ENCODE results near the gene PTGR3. TPM values are rescaled to one million over a fixed set of nuclear protein-coding genes. Genes with fewer than 3 reads are reported as not detected.

The PTGR3 gene
- total and polyA plus RNA-seq, 12 donors: 8.8 to 40.2 (median 19.3) TPM

GRCh38 chr18:75211953-75212750, 3.2 kb upstream of the PTGR3 start:
- DNase-seq: peak; percentile 52 to 73 (median 64)
- peak overlapping the region in 3 of 4 donors; percentile 18 to 89 (median 57) for H3K4me3 ChIP-seq
- no peaks in the 10 kb centered on the region for H3K9me3 ChIP-seq (replicated peaks in 1 of 3)
- TF ChIP-seq POLR2A (IDR thresholded peaks at IDR 0.05) (peak in 1 of 2 donors; percentile 42), CTCF (IDR thresholded peaks at IDR 0.05) (no peak)
- intact Hi-C loops (cut with DNase I): loop anchor here in 1 of 2 donors (5.0 kb wide), 1 partner anchor 35 kb away; no protein-coding TSS in a partner anchor
- H3K27ac ChIP-seq: peak overlapping the region in 3 of 5 donors; percentile 77 to 90 (median 88)
- H3K4me1 ChIP-seq (replicated peaks in 1 of 2): peaks cover 20 to 33% of the 10 kb centered on the region in 2 donors
- WGBS, 4 donors: 1 to 5% (median 2%) methylated on average over 9 to 38 of the region's 38 CpGs
- H3K36me3 ChIP-seq (replicated peaks in 1 of 2): no peaks in the 10 kb centered on the region
- no peaks in the 10 kb centered on the region for H3K27me3 ChIP-seq

GRCh38 chr18:75211626-75211952, 2.6 kb upstream of the PTGR3 start:
- Histone ChIP-seq H3K4me1 (replicated peaks in 1 of 2) (peaks cover 20 to 39% of the 10 kb centered on the region in 2 donors), H3K4me3 (peak overlapping the region in 2 of 4 donors; percentile 57 to 89), H3K27ac (peak overlapping the region in 3 of 5 donors; percentile 77 to 90 (median 88)), H3K36me3 (replicated peaks in 1 of 2) (no peaks in the 10 kb centered on the region), H3K9me3 (replicated peaks in 1 of 3) (no peaks in the 10 kb centered on the region), H3K27me3 (no peaks in the 10 kb centered on the region)
- no peak for DNase-seq
- intact Hi-C loops (cut with DNase I): loop anchor here in 1 of 2 donors (5.0 kb wide), 1 partner anchor 36 kb away; no protein-coding TSS in a partner anchor
- WGBS, 4 donors: 0 to 1% methylated on average over 26 to 66 of the region's 66 CpGs; no CpG with 5 or more reads in 2 of the 4 donors
- TF ChIP-seq POLR2A (IDR thresholded peaks at IDR 0.05) (no peak), CTCF (IDR thresholded peaks at IDR 0.05) (no peak)

DNA sequence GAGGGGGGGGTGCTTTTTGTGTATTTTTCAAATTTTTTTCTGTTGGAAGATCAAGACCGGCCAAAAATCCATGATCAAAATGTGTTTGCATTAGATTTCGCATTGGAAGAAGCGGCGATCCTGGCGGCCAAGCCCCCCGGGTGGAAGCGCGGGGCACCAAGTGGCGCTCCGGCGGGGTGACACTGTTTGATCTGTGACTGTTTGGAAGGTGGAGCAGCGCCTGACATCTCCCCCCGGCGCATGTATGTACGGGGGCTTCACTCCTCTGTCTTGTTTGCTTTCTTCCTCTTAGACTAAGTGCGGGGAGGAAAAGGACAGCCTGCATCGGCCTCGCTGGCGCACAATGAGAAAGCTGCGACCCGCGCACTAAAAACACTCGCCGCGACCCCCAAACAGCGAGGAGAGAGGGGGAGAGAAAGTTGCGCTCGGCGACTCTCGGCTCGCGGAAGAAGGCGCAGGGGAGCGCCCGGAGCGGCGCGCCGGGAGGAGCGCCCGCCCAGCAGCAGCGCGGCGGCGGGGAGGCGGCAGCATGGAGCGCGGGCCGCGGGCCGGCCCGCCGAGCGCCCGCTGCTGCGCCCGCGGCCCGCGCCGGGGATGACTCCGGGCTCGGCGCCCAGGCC, 2.2 kb upstream of the PTGR3 start:
- H3K36me3 ChIP-seq (replicated peaks in 1 of 2): no peaks in the 10 kb centered on the region
- WGBS, 4 donors: 0 to 1% (median 0%) methylated on average over 22 to 64 of the region's 64 CpGs
- H3K27me3 ChIP-seq: no peaks in the 10 kb centered on the region
- intact Hi-C loops (cut with DNase I): loop anchor here in 1 of 2 donors (5.0 kb wide), 1 partner anchor 36 kb away; no protein-coding TSS in a partner anchor
- DNase-seq: peak in 2 of 7 donors; percentile 24
- H3K4me1 ChIP-seq (replicated peaks in 1 of 2): peaks cover 20 to 44% of the 10 kb centered on the region in 2 donors
- peak overlapping the region; percentile 56 to 96 (median 72) for H3K4me3 ChIP-seq
- TF ChIP-seq POLR2A (IDR thresholded peaks at IDR 0.05) (no peak), CTCF (IDR thresholded peaks at IDR 0.05) (no peak)
- no peaks in the 10 kb centered on the region for H3K9me3 ChIP-seq (replicated peaks in 1 of 3)
- H3K27ac ChIP-seq: peak overlapping the region; percentile 8 to 99 (median 65)
